ENCODE results near the gene C12orf42. TPM values are rescaled to one million over a fixed set of nuclear protein-coding genes. Genes with fewer than 3 reads are reported as not detected.

The C12orf42 gene
- total and polyA plus RNA-seq, 2 experiments from 2014 or later, result not detected

DNA sequence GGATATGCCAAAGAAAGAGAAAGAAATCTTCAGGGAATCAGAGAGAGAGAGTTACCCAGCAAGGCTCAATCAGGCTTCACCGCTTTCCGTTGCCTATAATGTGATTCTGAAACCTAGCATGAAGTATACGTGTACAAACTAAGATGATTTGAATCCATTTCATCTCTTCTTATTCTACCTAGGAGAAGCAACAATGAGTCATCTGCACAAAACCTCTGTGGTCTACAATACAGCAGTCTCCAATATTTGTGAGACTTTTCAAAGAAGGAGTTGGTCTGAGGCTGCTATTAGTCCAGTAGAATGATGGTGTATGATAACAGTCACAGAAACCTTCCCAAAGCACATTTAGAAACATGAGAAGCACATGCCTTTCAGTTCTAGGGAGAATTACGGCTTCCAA lies 141.9 kb downstream of the C12orf42 start:
- TF ChIP-seq, protein P1, sequence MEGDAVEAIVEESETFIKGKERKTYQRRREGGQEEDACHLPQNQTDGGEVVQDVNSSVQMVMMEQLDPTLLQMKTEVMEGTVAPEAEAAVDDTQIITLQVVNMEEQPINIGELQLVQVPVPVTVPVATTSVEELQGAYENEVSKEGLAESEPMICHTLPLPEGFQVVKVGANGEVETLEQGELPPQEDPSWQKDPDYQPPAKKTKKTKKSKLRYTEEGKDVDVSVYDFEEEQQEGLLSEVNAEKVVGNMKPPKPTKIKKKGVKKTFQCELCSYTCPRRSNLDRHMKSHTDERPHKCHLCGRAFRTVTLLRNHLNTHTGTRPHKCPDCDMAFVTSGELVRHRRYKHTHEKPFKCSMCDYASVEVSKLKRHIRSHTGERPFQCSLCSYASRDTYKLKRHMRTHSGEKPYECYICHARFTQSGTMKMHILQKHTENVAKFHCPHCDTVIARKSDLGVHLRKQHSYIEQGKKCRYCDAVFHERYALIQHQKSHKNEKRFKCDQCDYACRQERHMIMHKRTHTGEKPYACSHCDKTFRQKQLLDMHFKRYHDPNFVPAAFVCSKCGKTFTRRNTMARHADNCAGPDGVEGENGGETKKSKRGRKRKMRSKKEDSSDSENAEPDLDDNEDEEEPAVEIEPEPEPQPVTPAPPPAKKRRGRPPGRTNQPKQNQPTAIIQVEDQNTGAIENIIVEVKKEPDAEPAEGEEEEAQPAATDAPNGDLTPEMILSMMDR (IDR thresholded peaks at IDR 0.05; ENCODE audit: low read depth, low read length), result no peak
- Histone ChIP-seq H3K27ac (no peak overlapping the region), H3K9me3 (ENCODE audit: low read depth) (no peaks in the 10 kb centered on the region), H3K4me1 (ENCODE audit: low read depth) (no peaks in the 10 kb centered on the region), H3K27me3 (no peaks in the 10 kb centered on the region), H3K36me3 (no peaks in the 10 kb centered on the region), H3K4me3 (no peak overlapping the region)
- DNase-seq (ENCODE audit: low read depth in 1 of 2, low spot score in 1 of 2), result no peak

DNA sequence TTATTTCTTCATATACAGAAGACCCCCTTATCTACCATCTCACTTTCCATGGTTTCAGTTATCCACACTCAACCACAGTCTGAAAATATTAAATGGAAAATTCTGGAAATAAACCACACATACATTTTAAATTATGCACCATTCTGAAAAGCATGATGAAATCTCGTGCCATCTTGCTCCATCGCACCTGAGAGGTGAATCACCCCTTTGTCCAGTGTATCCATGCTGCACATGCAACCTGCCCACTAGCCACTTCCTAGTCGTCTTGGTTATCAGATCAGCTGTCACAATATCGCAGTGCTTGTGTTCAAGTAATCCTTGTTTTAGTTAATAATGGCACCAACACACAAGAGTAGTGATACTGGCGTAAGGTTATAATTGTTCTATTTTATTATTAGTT lies 145.7 kb downstream of the C12orf42 start:
- H3K27ac ChIP-seq, result no peak overlapping the region
- H3K27me3 ChIP-seq, result no peaks in the 10 kb centered on the region
- no peak overlapping the region for H3K4me3 ChIP-seq
- H3K9me3 ChIP-seq (ENCODE audit: low read depth), result no peaks in the 10 kb centered on the region
- H3K4me1 ChIP-seq (ENCODE audit: low read depth), result no peaks in the 10 kb centered on the region
- H3K36me3 ChIP-seq, result no peaks in the 10 kb centered on the region
- no peak for DNase-seq (ENCODE audit: low read depth in 1 of 2, low spot score in 1 of 2)
- TF ChIP-seq, protein P1 (IDR thresholded peaks at IDR 0.05; ENCODE audit: low read depth, low read length), result no peak

DNA sequence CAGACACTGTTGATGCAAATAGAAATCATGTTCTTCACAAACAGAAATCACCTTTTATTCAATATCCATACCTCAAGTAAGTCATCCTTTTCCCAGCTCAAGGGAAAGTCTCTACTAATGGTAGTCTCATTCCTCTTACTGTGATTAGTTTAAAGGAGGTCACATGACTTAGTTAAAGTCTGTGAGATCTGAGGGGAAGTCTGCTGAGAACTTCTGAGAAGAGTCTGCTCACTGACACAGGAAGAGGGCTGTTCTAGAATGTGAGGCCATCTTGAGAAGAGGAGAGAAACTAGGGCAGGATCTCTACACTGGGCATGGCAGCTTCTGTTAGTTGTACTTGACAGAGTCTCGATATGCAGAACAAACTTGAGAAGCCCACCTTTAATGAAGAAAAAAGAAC lies 146.8 kb downstream of the C12orf42 start:
- Histone ChIP-seq H3K9me3 (ENCODE audit: low read depth) (no peaks in the 10 kb centered on the region), H3K4me1 (ENCODE audit: low read depth) (no peaks in the 10 kb centered on the region), H3K36me3 (no peaks in the 10 kb centered on the region), H3K4me3 (no peak overlapping the region), H3K27ac (no peak overlapping the region), H3K27me3 (no peaks in the 10 kb centered on the region)
- DNase-seq (ENCODE audit: low read depth in 1 of 2, low spot score in 1 of 2), result no peak
- TF ChIP-seq, protein P1 (IDR thresholded peaks at IDR 0.05; ENCODE audit: low read depth, low read length), result no peak

DNA sequence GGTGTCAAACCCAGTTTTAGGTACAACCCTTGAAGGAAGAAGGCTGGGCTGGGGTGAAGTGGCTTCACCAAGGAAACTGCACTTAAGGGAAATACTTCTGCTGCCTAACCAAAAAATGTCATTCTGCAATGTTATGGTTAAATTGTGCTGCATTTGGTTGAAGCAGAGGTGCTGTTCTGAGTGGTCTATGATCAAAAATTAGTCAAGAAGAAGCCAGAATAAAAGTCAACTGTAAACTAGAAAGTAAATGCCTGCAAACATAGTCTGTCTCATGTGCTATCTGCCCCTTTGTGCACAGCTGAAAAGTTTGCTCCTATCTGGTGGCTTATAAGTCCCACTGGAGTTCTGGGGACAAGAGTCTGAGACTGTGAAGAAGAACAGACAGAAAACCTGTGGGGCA lies 158.8 kb downstream of the C12orf42 start:
- no peak for DNase-seq (ENCODE audit: low read depth in 1 of 2, low spot score in 1 of 2)
- no peak overlapping the region for H3K27ac ChIP-seq
- H3K36me3 ChIP-seq, result no peaks in the 10 kb centered on the region
- TF ChIP-seq, protein P1 (IDR thresholded peaks at IDR 0.05; ENCODE audit: low read depth, low read length), result no peak
- H3K9me3 ChIP-seq (ENCODE audit: low read depth), result no peaks in the 10 kb centered on the region
- no peaks in the 10 kb centered on the region for H3K4me1 ChIP-seq (ENCODE audit: low read depth)
- H3K4me3 ChIP-seq, result no peak overlapping the region
- H3K27me3 ChIP-seq, result no peaks in the 10 kb centered on the region

DNA sequence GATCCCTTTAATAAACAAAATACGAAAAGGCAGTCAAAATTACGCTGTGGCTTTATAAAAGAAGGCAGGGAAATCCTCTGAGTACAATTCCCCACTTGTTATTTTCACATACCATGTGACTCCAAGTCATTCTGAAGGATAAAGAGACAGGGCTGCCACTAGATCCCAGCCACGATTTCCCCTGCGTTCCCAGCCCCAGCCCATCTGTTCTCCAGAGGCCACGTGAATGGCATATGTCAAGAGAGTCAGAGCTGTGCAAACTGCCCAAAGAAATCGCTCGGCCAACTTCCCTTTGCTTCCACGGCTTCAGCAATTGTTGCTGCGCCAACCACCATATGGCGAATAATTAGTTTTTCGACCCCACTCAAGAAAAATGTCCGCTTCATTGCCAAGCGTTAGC lies 161.3 kb downstream of the C12orf42 start:
- H3K4me3 ChIP-seq, result no peak overlapping the region
- H3K27me3 ChIP-seq, result no peaks in the 10 kb centered on the region
- TF ChIP-seq, protein P1 (IDR thresholded peaks at IDR 0.05; ENCODE audit: low read depth, low read length), result no peak
- no peaks in the 10 kb centered on the region for H3K36me3 ChIP-seq
- no peaks in the 10 kb centered on the region for H3K9me3 ChIP-seq (ENCODE audit: low read depth)
- no peaks in the 10 kb centered on the region for H3K4me1 ChIP-seq (ENCODE audit: low read depth)
- no peak for DNase-seq (ENCODE audit: low read depth in 1 of 2, low spot score in 1 of 2)
- no peak overlapping the region for H3K27ac ChIP-seq

DNA sequence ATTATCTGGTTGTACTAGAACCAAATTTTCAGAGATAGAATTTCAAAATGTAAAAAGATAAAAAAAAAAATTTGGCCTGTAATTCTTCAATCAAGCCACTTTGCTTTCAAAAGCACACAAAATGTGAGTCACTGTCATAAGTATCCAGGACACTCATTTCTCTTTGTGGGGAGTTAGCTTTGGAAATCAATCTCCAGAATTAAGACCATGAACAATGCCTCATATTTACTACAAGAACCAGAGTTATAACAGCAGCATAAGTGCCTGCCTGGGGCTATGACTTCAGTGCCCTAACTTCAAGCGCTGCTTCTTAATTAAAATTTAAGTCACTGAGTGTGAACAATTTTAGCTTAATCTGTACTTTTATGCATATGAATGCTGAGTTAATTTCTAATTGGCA lies 162.1 kb downstream of the C12orf42 start:
- no peaks in the 10 kb centered on the region for H3K36me3 ChIP-seq
- no peaks in the 10 kb centered on the region for H3K27me3 ChIP-seq
- TF ChIP-seq, protein P1 (IDR thresholded peaks at IDR 0.05; ENCODE audit: low read depth, low read length), result no peak
- H3K27ac ChIP-seq, result no peak overlapping the region
- no peak for DNase-seq (ENCODE audit: low read depth in 1 of 2, low spot score in 1 of 2)
- no peaks in the 10 kb centered on the region for H3K9me3 ChIP-seq (ENCODE audit: low read depth)
- H3K4me3 ChIP-seq, result no peak overlapping the region
- H3K4me1 ChIP-seq (ENCODE audit: low read depth), result no peaks in the 10 kb centered on the region

Data from cardiac muscle cell (in vitro differentiated cells and primary cell).